Pons (tissue), 1 donor: ENCODE measurements around the gene MTIF2.
"Not testable (repeated sequence)": the region's sequence is repeated elsewhere in the genome, so short reads cannot be mapped to it uniquely, and the experiment has no call there.

Source experiments
- DNase-seq: peaks from one replicate; pipeline ENCODE4 v3.0.0-alpha.2; 2016; ENCODE audit warnings: low spot score

Gene MTIF2

DNA sequence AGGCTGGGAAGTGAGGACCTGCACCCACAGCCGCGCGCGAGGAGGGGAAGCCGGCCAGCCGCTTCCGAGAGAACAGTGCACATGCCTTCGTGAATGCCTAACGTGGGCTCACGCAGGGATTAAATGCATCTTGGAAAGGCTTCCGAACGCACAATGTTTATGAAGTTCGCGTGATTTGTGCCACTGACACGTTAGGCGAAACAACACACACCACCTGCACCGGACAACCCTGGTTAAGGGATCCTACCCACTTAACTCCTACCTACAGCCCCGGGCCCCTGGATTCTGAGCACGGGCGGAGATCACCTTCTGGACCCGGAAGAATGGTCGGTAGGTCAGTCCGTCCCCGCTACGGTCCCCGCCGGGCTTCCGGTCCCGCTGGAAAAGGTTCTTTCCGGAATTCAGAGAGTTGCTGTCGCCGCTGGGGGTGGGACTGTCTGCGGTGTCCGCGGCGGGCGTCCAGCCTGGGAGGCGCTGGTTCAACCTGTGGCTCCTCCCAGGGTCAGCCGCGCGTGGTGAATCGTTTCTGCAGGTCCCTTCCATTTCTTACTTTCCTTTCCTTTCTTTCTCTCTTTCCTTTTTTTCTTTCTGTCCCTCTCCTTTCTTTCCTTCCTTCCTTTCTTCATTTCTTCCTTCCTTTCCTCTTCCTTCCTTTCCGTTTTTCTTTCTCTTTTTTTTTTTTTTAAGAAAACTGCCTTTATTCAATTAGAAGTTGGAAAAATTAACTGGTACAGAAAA is at the start of gene MTIF2:
TSS of gene MTIF2 (minus strand) at position 325 of the 738 bp plus-strand sequence. CDS start 5,373 bp downstream, outside the sequence.
- DNase-seq = peak; percentile 86

DNA sequence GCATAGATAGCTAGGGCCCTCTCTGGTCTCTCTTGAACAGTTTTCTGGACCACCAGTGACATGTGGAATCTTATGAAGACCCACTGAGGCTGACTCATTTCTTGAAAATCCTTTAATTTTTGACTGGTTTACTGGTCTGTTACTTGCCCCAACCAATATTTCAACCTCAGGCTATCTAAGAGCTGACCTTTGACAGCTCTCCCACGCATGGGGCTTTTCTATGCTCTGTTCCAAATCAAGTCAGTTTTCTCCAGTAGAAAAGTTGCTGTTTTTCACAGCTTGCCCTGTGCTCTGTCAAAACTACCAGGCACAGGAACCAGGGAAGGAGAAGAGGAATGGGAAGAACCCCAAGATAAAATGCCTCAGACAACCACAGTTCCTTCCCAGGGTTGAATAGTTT is 46.0 kb upstream of the MTIF2 start:
- no peak for DNase-seq

- DNase-seq = no peak
These were observed 42.4 kb upstream of the MTIF2 start for GRCh38 chr2:55311444-55311870.

DNA sequence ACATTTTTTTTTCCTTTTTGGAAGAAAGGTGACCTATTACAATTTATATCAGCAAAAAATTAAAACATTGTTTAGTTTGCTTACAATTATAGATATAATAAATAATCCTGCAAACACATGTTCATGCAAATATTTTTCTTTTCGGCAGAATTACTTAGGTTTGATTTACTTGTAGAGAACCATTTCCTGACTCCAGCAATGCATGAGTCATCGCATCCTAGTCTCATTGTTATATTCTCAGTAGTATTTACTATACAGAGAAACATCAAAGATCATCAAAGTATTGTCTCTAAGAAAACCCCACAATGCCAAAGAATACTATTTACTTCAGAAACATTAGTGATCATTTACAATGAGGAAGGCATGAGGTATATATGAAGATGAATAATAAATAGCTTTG is 40.4 kb upstream of the MTIF2 start:
- DNase-seq = no peak

DNA sequence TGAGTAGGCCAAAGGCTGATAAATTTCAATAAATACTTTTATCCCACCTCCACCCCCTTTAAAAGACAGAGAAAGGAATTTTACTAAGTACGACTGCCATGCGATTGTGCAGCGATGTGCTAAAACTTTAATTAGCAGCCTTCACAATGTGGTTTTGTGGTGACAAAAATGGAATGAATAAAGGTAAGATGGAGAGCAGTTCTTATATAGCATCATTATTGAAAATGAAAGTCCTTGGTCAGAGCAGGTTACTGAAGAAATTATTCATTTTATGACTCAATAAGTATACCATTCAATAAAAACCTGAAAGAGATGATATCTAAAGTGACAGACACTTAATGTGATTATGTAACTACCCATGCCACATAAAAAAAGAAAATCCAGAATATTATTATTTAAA is 33.2 kb upstream of the MTIF2 start:
- no peak for DNase-seq

DNA sequence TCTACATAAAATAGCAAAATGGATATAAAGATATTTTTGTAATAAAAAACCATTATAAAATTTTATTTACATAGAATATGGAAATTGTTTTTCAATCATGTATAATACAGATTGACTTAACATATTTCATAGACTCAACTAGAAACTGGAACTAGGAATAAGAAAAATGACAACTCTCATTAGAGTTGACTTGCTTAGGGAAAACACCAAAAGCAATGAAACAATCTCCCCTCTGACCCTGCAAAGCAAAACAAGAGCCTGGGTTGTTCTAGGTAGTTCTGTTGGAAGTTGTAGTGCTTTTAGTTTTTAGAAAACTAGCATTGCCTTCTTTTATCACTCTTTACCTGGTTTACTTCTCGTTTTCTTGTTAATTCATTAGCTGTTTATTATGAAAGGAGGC is 32.2 kb upstream of the MTIF2 start:
- no peak for DNase-seq

DNA sequence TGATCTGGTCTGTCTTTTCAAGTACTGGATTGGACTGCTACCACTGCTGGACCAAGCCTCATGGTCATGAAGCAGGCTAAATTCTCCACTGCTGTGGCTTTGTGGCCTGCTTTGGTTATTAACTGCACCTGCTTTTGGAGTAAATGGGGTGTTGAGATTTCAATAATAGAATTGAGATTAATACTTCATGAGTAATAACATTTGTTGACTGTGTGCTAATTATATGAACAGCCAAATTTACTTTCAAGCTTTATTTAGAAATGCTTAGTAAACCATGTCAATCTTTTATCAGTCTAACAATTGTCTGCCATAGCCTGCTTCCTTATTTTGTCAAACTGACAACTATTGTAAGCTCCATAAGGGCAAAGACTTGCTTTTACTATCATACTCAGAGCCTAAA is 27.4 kb upstream of the MTIF2 start:
- DNase-seq = no peak

GRCh38 chr2:55283083-55283482 is 14.1 kb upstream of the MTIF2 start:
- no peak for DNase-seq

GRCh38 chr2:55282110-55282917 is 13.3 kb upstream of the MTIF2 start:
- peak; percentile 63 for DNase-seq

DNA sequence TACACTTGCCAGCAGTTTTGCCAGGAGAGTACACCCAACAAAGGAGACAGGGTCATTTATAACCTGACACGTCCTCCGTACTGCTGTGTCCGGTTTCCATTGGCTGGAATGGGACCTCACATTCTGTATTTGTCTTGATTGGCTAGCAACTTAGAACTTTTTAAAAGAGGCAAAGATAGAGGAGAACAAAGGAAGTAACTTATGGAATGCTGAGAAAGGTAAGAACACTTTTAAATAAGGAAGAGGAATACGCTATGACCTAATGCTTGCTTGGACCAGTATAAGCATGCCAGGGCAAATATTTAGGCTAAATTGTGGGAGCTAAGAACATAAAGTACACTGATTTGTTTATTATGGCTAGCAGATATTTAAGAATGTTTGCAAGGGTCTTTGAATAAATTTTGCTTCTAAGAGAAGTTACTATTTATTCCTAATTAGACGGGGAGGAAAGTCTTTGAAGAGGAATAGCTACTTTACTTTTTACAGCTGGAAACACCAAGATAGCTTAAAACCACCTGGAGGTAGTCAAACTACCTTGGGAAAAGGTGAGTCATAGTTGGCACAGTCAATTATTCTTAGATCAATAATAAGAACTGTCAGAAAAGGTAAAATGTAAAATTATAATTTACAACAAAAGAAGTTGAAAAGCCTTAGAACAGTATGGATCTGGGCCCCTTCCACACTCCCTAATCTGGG is 12.0 kb upstream of the MTIF2 start:
- not testable (repeated sequence) for DNase-seq

DNA sequence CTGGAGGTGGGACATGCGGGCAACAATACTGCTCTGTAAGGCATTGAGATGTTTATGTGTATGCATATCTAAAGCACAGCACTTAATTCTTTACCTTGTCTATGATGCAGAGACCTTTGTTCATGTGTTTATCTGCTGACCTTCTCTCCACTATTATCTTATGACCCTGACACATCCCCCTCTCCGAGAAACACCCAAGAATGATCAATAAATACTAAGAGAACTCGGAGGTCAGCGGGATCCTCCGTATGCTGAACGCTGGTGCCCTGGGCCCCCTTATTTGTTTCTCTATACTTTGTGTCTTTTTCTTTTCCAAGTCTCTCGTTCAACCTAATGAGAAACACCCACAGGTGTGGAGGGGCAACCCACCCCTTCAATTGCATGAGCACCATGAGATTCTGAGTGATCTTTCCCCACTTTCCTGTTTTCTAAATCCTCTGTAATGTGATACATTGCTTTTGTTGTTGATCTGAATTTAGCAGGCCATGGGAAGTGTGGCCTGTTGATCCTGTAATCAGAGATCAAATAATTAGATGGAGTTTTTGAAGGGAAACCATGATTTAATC is 10.9 kb upstream of the MTIF2 start:
- not testable (repeated sequence) for DNase-seq

GRCh38 chr2:55279214-55279835 is 10.3 kb upstream of the MTIF2 start:
- not testable (repeated sequence) for DNase-seq

DNA sequence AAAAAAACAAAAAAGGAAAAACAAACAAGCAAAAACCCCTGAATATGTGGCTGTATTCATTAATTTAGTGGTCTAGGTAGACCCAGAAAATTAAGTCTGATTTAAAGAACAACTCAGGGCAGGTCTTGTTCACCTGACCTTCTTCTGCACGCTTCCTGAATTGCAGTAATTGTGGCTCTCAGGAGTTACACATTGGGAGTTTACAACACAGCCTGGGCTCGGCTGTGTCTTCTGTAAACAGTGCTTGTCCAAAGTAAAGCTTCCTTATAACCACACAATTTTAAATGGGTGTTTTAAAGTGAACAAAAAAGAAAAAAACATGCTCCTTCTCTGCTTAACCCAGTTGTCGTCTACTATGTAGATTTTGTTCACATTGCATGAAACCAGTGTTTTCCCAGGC is 8.3 kb upstream of the MTIF2 start:
- DNase-seq = no peak

DNA sequence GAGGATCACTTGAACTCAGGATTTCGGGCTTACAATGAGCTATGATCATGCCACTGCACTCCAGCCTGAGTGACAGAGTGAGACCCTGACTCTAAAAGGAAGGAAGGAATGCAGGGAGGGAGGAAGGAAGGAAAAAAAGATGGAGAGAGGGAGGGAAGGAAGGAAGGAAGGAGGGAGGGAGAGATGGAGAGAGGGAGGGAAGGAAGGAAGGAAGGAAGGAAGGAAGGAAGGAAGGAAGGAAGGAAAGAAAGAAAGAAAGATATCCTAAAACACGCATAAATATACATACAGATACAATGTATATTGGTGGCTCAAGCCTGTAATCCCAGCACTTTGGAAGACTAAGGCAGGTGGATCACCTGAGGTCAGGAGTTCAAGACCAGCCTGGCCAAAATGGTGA is 5.3 kb upstream of the MTIF2 start:
- DNase-seq = not testable (repeated sequence)

GRCh38 chr2:55269645-55269990 is 587 bp upstream of the MTIF2 start:
- DNase-seq = no peak

- peak; percentile 22 for DNase-seq
These were observed 634 bp downstream of the MTIF2 start for GRCh38 chr2:55268288-55268906.

DNA sequence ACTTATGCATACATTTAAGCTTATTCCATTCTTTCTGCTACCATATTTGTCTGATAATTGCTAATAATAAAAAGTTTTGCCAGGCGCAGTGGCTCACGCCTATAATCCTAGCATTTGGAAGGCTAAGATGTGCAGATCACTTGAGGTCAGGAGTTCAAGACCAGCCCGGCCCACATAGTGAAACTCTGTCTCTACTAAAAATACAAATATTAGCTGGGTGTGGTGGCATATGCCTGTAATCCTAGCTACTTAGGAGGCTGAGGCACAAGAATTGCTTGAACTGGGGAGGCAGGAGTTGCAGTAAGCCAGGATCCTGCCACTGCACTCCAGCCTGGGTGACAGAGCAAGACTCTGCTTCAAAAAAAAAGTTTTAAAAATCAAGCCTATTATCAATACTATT is 9.4 kb downstream of the MTIF2 start:
- DNase-seq = not testable (repeated sequence)

DNA sequence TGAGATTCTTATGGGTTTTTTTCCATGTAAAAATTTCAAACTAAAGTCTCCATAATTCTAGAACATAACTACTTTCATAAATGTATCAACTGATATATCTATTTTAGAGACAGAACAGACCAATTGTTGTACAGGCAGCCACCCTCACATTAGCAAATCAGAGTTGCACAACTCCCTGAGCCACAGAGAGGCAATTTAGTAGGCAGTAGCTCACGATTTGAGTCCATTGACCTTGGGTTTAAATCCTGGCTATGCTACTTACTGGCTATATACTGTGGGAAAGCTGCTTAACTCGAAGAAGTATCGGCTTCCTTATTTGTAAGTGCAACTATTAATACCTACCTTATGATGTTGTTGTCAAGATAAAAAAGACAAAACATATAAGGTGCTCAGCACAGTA is 16.2 kb downstream of the MTIF2 start:
- no peak for DNase-seq

DNA sequence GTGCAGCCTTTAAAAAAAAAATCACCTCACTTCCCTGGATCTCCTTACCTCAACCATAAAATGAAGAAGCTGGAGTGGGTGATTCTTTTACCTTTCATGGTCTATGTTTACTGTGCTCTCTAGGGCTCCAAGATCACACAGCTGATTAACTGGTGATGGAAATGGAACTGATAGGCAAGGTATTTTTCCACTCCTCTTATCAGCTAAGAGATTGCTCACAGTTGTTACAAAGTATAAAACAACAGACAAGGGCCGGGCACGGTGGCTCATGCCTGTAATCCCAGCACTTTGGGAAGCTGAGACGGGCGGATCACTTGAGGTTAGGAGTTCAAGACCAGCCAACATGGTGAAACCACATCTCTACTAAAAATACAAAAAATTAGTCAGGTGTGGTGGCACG is 22.0 kb downstream of the MTIF2 start:
- no peak for DNase-seq

DNA sequence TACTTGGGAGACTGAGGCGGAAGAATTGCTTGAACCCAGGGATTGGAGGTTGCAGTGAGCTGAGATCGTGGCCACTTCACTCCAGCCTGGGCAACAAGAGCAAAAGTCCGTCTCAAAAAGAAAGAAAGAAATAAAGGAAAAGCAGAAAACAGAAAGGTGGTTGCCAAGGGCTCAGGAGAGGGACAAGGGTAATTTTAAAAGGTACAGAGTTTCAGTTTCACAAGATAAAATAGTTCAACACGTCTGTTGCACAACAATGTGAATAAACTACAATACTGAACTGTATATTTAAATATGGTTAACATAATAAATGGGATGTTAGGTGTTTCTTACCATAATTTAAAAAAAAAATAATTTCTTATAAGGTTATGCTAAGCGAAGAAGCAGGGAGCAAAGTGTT is 23.6 kb downstream of the MTIF2 start:
- no peak for DNase-seq

GRCh38 chr2:55242617-55243016 is 26.4 kb downstream of the MTIF2 start:
- no peak for DNase-seq

DNA sequence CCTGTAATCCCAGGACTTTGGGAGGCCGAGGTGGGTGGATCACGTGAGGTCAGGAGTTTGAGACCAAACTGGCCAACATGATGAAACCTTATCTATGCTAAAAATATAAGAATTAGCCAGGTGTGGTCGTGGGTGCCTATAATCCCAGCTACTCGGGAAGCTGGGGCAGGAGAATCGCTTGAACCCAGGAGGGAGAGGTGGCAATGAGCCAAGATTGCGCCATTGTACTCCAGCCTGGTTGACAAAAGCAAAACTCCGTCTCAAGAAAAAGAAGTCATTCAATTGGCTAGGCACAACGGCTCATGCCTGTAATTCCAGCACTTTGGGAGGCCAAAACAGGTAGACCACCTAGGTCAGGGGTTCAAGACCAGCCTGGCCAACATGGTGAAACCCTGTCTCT is 27.4 kb downstream of the MTIF2 start:
- DNase-seq = not testable (repeated sequence)
